GM18498 (cell line): ENCODE measurements around the gene HGFAC.

Experiments
- ATAC-seq: cut with Tn5 transposase; IDR thresholded peaks from one replicate; pipeline ENCODE4 v1.9.1; 2021; ENCODE audit warnings: mild to moderate bottlenecking, moderate library complexity; ENCODE audit not compliant: unreplicated experiment

Gene HGFAC

DNA sequence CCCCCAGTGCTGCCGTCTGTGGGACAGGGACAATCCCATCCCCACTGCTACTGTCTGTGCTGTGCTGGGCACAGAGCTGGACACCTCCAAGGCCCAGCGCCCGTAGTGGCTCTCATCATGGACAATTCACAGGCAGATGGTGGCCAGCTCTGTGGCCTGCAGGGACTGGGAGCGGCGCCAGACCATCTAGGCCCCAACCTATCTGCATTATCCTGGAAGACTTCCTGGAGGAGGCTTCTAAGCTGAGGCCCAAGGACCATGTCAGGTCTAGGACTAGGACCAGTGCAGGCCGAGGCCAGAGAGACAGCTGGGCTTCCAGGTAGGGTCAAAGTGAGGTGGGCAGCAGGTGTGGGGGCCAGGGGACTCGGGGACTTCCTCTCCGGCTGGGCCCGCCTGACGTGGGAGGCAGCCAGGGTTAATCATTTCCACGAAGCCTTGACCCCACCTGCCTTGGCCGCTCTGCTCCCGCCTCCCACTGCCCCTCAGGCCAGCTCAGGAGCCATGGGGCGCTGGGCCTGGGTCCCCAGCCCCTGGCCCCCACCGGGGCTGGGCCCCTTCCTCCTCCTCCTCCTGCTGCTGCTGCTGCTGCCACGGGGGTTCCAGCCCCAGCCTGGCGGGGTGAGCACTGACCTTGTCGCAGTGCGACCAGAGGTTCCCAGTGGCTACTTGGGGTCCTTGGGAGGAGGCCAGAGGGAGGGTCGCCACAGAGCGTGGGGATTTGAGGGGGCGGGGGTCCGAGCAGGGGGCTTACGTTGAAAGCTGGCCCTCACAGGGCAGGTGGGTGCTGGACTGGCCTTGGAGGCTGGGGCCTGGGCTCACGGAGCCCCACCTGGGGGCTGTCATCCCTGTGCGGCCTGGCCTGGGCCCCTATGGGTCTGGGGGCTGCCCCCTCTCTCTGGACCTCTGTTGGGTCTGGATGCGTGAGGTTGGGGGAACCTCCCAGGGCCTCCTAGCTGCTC is at the start of gene HGFAC:
TSS of gene HGFAC (plus strand) at position 468 of the 959 bp plus-strand sequence. CDS start at position 502, 34 bp downstream.
- no peak for ATAC-seq

DNA sequence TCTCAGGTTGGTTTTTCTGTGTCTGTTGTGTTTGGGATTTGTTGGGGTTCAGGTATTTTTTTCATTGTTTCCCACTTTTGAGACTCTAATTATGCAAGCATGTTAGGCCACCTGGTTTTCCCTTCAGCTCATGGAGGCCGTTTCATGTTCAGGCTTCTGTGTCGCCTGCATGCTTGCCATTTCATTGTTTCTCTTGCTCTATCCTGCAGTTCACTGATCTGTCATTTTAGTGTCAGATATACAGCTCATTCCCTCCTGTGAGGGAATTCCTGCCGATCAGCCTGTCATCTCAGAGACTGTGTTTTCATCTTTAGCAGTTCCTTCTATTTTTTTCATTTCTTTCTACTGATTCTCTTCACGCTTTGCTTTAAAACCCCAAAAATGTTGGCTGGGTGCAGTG is 49.4 kb upstream of the HGFAC start:
- ATAC-seq, result no peak

DNA sequence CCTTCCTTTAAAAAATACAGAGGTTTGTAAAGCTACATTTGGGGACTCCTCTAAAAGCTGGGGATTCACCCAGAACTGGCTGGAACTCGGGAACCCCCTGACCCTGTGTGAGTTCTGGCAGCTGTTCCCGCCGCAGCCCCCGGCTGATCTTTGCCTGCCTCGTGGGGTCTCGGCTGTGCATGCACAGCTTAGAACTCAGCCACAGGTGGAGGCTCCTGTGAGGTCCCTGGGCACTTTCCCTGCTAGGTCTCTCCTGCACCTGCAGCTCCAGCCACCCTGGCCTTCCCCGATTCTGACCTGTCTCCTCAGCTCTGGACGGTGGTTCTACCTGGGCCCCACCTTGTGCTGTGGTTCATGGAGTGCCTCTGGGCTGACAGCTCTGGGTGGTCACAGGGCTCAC is 48.6 kb upstream of the HGFAC start:
- no peak for ATAC-seq

DNA sequence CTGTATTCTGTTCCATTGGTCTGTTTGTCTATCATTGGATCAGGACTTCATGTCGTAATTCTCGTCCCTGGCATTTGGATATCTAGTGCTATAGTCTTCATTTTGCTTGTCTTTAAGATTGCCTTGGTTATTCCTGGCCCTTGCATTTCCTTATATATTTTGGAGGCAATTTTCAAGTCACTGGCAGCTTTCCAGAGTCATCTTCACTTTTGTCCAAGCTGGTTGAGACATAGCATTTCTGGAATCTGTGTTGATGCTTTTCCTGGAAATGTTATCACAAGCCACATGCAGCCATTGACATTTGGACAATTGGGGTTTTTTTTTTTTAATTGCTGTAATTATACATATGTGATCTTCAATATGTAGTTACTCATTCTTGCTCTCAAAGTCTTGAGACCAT is 45.2 kb upstream of the HGFAC start:
- no peak for ATAC-seq

DNA sequence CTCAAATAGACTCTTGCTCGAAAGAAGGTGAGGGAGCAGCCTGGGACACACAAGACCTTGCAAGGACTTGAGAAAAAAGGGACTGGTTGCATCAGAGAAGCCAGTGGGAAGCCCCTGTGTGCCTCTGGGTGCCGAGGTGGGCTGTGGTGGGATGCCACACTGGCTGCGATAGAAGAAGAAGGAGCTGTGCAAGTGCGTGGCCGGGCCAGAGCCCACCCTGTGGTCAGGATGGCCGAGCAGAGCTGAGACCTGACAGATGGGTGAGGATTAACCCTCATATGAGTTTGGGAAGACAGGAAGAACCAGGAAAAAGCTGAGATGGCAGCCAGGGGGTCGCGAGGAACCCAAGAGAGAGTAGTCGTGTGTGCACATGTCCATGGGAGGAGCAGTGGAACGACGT is 44.6 kb upstream of the HGFAC start:
- no peak for ATAC-seq

DNA sequence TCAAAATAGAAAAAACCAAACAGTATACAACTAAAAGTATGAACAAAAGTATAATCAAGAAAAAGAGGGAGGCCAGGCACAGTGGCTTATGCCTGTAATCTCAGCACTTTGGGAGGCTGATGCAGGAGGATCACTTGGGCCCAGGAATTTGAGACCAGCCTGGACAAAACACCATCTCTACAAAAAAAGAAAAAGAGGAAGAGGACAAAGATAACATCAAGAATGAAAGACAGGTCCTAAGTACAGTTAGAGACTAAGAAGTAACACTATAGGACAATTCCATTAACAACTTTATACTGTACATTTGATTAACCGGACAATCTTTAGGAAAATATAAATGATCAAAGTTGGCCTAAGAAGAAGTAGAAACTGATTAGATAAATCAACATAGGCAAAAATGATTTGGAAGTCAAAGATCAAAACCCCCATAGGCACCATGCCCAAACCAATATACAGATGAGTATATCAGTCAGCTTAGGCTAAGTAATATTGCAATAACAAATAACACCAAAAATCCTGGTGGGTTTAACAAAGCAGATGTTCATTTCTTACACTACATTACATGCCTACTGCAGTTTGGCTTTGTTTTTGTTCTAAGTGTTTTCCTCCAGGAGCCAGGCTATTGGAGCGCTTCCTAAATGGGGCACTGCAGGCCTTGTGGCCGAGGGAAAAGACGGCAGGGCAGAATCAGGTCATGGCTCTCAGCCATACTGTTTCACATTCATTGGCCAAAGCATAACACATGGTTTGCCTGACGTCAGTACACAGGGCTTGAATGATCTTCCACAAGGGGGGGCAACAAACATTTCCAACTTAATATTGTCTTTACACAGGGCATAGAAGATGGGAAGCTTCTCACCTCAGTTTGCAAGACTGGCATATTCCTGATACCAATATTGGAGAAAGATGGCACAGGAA is 42.2 kb upstream of the HGFAC start:
- ATAC-seq, result no peak

DNA sequence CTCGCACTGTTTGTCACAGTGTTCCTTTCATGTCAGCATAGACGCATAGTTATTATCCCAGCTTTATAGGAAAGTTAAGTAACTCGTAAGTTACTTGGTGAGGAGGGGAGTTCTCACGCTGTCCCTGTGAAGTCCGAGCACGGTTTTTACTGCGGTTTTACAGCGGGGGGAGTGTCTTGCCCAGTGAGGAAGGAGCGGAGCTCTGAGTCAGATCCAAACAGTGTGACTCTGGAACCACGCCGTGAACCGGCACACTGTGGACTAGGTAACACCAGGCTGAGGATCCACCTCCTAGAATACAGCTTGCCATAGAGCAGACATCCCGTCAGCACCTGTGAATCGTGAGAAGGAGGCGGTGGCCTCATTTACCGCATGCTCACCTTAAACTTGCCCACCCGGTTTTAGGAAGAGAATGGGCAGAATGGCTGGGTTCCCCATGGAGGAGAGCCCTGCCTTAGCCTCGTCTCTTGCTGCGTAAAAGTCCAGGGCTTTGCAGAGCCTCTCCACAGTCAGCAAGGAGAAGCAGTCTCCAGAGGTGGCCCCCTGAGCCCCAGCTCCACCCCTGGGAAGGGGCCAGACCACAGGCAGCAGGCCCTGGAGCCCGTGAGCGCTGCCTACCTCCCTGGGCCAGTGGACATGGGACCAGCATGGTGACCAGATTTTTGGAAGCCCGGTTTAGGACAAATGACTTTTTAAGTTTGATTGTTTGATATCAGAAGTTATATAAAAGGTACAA is 40.2 kb upstream of the HGFAC start:
- no peak for ATAC-seq

DNA sequence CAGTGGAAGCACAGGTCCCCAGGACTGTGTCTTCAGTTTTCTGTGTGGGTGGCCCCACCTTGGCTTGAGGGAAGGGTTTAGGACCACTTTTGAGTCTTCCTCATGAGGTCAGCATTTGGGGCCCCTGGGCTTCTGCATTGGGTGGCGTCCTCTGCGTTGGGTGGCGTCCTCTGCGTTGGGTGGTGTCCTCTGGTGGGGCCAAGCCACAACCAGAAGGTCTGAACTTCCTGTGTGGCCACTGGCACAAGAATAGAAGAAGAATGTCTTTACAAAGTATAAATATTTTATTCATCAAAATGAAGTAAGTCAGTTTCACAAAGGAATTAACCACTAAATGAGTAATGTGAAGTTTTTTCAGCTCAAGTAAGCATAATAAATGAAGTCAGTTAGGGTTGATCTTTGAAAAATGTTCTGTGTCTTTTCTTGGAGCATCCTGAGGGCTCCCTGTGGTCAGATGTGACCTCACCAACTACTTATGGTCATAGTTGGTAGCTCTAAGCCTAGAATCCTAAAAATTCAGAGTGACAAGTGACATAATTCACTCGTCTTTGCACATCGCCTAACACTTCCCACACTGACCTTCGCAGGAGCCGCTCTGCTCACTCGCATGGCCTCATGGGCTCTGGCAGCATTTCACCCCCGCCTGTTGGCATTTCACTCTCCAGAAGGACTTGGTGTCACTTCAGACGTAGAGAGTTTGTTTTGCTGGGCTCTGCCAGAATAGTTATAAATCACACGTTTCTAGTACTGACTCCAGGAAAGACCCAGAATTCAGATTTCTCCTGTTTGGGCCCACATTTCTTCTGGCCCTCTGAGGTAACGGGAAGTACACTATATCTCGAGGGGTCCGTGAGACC is 39.0 kb upstream of the HGFAC start:
- ATAC-seq, result no peak

DNA sequence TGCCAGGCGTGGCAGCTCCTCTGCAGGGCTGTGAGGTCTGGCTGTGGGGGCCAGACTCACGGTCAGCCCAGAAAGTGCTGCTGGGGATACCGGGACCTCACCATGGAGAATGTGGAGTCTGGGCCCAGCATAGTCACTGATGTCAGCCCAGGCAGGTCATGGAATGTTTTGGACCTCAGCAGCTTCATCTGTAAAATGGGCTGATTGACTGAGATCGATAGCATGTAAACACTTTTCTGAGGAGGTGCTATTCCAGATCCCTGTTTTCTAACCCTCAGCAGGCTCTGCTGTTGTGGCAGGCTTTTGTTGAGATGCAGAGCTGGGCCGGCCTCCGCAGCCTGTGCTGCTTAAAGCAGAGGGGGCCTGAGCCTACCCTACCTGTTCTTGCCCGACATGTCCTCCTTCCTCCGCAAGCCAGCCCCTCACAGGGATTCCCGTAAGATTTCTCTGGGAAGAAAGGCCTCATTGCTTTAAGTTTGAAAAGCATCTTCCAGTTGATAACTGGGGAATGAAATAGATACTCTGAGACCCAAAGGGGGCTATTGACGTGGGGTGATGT is 38.3 kb upstream of the HGFAC start:
- ATAC-seq, result no peak

DNA sequence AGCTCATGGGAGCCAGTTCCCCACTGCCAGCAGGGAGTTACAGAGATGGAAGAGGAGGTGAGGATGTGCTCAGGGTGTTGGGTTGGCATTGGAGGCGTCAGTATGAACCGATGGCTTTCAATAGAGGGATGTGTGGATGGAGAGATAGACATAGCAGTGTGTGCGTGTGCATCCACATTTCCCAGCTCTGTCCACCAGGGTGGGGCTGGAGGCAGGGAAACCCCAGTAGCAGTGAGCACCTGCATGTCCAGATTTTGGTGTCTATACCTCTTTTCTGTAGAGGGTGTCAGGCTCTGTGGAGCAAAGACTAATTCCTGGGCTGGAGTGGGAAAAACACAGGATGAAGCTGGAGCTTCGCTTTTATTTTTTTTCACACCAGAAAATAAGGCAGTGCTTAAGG is 37.2 kb upstream of the HGFAC start:
- no peak for ATAC-seq

DNA sequence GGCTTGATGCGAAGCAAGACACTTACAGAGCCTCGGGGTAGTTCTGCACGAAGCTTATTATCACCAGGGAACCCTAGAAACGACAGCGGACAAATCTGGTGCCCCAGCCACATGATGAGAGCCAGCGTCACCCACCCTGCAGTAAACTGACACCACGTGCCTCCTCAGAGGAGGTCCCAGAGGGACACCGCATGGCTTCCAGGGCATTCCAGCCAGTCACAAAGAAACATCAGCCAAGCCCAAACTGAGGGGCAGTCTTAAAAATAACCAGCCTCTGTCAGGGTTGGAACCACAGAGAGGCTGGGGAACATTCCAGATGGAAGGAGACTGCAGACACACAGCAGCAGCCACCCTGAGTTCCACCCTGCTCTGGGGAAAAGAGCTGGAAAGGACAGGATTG is 36.6 kb upstream of the HGFAC start:
- ATAC-seq, result no peak

DNA sequence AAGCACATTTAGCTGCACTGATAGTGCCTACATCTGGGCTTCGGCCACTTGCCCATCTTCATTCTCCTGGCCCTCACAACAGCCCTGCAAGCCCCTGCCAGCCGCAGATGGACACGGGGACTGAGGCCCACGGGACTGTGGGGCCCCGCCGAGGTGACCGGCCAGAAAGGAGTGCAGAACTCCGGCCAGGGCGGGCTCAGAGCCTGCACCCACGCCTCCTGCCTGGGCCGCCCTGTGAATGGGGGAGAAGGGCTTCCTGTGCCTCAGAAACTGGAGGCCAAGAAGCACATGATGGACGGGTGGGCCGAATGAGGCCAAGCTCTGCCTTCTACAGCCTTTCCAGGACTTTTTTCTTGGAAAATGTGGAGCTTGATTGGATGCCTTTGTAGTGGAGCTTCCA is 35.7 kb upstream of the HGFAC start:
- no peak for ATAC-seq

DNA sequence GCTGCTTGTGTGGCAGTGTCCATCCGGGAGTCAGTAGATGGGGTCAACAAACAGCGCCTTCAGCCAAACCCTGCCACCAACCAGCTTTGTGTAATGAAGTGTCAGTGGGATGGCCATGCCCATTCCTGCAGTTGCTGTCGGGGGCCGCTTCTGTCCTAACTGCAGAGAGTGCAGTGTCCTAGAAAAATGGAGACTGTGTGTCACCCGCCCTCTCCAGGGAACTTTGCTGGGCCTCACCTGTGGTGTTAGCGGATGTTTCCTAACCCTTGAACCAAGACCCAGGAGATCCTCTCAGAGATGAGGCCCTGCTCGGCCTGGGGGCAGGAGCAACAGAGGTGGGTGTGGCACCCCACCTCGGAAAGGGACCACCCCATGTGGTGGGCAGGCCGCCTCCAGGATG is 35.3 kb upstream of the HGFAC start:
- no peak for ATAC-seq

DNA sequence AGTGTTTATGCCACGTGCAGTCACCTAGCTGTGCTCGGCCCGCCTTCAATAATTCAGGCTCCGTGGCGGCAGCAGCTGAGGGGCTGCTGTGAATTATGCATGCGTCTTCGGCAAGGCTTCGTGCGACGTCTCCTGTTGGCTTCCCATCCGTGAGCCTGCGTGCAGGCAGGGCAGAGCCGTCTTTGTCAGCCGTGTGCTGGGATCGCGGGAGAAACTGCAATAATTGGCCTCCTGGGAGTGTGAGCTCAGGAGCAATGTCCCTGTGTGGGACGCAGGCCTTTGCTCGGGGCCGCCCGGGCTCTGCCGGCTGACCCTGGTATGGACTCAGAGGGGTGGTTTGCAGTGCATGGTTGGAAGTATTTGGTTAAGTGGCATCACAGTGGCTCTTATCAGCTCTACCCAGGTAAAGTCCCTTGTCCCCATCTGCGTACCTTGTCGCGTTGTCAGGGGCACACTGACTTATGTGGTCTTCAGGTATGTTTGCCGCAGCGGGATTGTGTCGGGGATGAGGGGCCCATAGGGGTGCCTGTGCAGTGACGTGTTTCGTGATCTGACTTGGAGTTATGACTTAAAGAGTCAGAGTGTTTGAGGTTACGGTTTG is 34.5 kb upstream of the HGFAC start:
- ATAC-seq, result no peak

DNA sequence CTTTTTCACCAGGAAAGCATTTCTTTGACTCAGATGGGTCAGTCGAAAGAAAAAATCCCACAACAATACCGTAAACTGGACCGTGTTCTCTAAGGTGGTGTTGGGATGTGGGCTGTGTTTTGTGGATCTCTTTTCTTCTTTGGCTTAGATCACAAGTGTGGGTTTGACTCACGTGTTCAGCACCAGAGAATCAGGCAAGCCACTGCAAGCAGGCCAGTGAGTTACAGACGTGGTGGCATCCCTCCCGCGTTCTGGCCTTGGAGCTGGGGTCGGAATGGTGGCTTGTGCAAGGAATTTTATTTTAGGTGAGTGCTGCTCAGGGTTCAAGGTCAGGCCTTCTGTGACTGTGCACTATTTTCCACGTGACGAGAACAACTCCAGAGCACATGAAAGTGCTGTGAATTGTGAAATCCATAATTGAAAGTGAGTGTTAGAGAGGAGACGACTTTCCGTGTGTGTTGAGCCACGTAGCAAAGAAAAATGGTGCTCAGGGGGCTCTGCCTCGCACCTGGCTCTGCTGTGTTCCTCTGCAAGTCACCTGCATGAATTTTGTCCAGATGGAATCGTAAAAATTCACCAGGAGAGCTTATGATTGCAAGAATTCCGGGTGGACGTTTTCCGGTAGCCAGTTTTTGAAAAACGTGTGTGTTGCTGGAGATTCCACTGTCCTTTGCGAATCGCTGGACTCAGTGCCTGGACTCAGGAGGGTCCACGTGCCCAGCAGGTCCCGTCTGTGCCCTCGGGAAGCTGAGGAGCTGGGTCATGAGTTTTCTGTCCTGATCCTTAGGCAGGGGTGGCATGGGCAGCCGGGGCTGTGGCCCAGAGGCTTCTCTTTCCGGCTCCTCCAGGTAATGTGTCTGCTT is 33.6 kb upstream of the HGFAC start:
- ATAC-seq, result no peak

DNA sequence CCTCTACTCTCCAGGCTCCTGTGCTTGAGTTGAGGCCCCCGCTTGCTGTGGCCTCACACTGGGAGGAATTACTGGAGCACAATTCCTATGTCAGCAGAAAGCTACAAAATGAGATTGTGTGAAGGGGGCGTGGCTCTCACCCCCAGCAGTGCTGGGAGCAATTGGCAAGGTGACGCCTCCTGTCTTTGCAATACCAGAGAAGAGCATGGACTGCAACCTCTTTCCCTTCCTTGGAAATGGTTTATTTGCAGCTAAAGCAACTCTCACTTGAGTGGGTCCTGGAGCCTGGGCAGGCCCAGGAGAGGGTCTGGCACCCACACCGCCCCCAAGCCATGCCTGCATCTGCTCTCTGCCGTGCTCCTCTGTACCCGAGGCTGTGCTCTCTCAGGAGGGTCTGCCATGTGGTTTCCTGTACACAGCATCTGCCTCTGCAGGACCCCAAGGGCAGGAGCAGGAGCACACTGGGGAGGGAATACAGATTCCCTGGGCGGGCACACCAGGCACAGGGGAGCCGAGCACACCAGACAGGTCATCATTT is 32.9 kb upstream of the HGFAC start:
- ATAC-seq, result no peak

DNA sequence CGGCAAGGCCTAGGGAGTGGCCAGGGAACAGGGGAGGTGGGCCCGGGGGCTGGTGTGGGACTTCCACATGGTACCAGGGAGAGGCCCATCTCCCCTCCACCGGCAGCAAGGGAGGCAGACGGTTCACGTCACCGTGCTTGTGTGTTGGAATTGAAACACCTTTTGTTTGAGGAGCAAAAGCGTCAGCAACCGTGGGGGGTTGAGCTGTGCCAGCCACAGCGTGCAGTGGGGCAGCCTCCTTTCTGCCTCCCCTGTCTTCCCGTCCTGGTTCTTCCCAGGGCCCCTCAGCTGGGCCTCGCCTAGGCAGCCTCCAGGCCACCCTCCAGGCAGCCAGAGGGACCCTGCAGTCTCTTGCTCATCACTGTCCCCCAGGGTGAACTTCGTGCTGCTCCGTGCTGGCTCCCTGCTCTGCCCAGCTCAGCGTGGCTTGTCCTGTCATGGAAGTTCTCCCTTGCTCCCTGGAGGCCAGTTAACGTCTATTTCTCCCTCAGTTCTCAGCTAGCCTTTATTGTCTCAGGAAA is 32.1 kb upstream of the HGFAC start:
- no peak for ATAC-seq
